HCT116 (cell line): ENCODE measurements around the gene ITGB6. TPM values are rescaled to one million over a fixed set of nuclear protein-coding genes. Genes with fewer than 3 reads are reported as not detected.

Experiments used
- ATAC-seq: fragments of 200-7000 bp; cut with Tn5 transposase; 2 replicates; pipeline ENCODE4 v1.9.1; 2020; ENCODE audit warnings: mild to moderate bottlenecking, moderate library complexity
- BruUV-seq: library from RNA; stranded (reverse); fragments of 400-500 nt; replicated peaks from 2 replicates; lab custom pipeline; 2021; lab: Mats Ljungman, UMichigan
- CTCF ChIA-PET: fragments of 300-600 bp; sonication (Branson Sonifier 250); formaldehyde crosslinking; loops from one replicate; lab custom pipeline; 2021; ENCODE audit warnings: antibody characterized with exemption; lab: Charles Lee
- POLR2A ChIA-PET: fragments of 300-600, 350-600 bp; sonication (Branson Sonifier 250); formaldehyde crosslinking; loops from one replicate; lab custom pipeline; 2021; ENCODE audit warnings: antibody characterized with exemption; lab: Charles Lee
- RAD21 ChIA-PET, 2 experiments: fragments of 300-600 bp; sonication (Branson Sonifier 250); formaldehyde crosslinking; loops; one replicate each; lab custom pipeline; 2023; ENCODE audit warnings: low total read pairs in 2 of 2; ENCODE audit not compliant: uncharacterized antibody in 2 of 2, unreplicated experiment in 2 of 2, low non-redundant PET in 1 of 2; lab: Charles Lee
- DNase-seq: peaks from one replicate; pipeline ENCODE4 v3.0.0-alpha.2; 2010; ENCODE audit warnings: low read depth, low spot score
- H2AFZ ChIP-seq: fragments of 200-600 bp; shearing (Covaris generic), sonication (generic); 2 replicates; pipeline ENCODE4 v1.6.1; 2017; ENCODE audit warnings: low read depth, mixed run types, mixed read lengths, antibody characterized with exemption, low read length; ENCODE audit not compliant: poor library complexity, severe bottlenecking
- H3K27ac ChIP-seq: 2 replicates; pipeline ENCODE4 v1.5.1; 2012; ENCODE audit warnings: low read depth, low read length
- H3K27me3 ChIP-seq: fragments of 200-600 bp; sonication (generic); 2 replicates; pipeline ENCODE4 v1.6.1; 2016; ENCODE audit warnings: mixed run types, low read length, mixed read lengths; ENCODE audit not compliant: insufficient read depth
- H3K36me3 ChIP-seq, 2 experiments: fragments of 200-500 bp in 1 of 2; fragments of 200-600 bp in 1 of 2; sonication (Bioruptor generic) in 1 of 2; sonication (generic) in 1 of 2; 2 replicates each; pipeline versions ENCODE4 v1.5.1 to v1.6.1; 2014 to 2016; ENCODE audit warnings: low read length in 2 of 2, inconsistent platforms in 1 of 2, mixed read lengths in 1 of 2, mixed run types in 1 of 2; ENCODE audit not compliant: insufficient read depth in 2 of 2, control insufficient read depth in 1 of 2
- H3K4me1 ChIP-seq, 2 experiments: fragments of 200-600 bp in 1 of 2; sonication (generic) in 1 of 2; 2 replicates each; pipeline versions ENCODE4 v1.5.1 to v1.6.1; 2012 to 2017; ENCODE audit warnings: low read length in 2 of 2, inconsistent platforms in 1 of 2, mild to moderate bottlenecking in 1 of 2, mixed read lengths in 1 of 2, mixed run types in 1 of 2, moderate library complexity in 1 of 2; ENCODE audit not compliant: insufficient read depth in 2 of 2, control insufficient read depth in 1 of 2
- H3K4me2 ChIP-seq: fragments of 200-600 bp; sonication (generic); 2 replicates; pipeline ENCODE4 v1.6.1; 2017; ENCODE audit warnings: mixed run types, low read length, mixed read lengths
- H3K4me3 ChIP-seq, 2 experiments: fragments of 200-600 bp in 1 of 2; sonication (generic) in 1 of 2; replicated peaks in 1 of 2; 2 replicates each; pipeline ENCODE4 v1.5.1; 2011 to 2016; ENCODE audit warnings: low read length in 2 of 2, control low read depth in 1 of 2, low read depth in 1 of 2, mild to moderate bottlenecking in 1 of 2, mixed read lengths in 1 of 2, mixed run types in 1 of 2
- H3K79me2 ChIP-seq: fragments of 200-600 bp; sonication (generic); 2 replicates; pipeline ENCODE4 v1.6.1; 2017; ENCODE audit warnings: mild to moderate bottlenecking, mixed run types, low read length, moderate library complexity, mixed read lengths; ENCODE audit not compliant: insufficient read depth
- H3K9ac ChIP-seq: fragments of 200-600 bp; sonication (generic); 2 replicates; pipeline ENCODE4 v1.6.1; 2016; ENCODE audit warnings: low read length, mixed read lengths
- H3K9me2 ChIP-seq: fragments of 200-600 bp; sonication (generic), shearing (Covaris generic); 2 replicates; pipeline ENCODE4 v1.6.1; 2017; ENCODE audit warnings: mixed run types, mild to moderate bottlenecking, moderate library complexity; ENCODE audit not compliant: insufficient read depth
- H3K9me3 ChIP-seq, 2 experiments: fragments of 200-500 bp in 1 of 2; fragments of 200-600 bp in 1 of 2; sonication (Bioruptor generic) in 1 of 2; sonication (generic) in 1 of 2; 2 replicates each; pipeline ENCODE4 v1.6.1; 2014 to 2017; ENCODE audit warnings: low read length in 2 of 2, mixed read lengths in 2 of 2, inconsistent platforms in 1 of 2, low read depth in 1 of 2, mild to moderate bottlenecking in 1 of 2, mixed run types in 1 of 2, moderate library complexity in 1 of 2; ENCODE audit not compliant: control insufficient read depth in 1 of 2, insufficient read depth in 1 of 2
- H4K20me1 ChIP-seq: fragments of 200-600 bp; sonication (generic), shearing (Covaris generic); 2 replicates; pipeline ENCODE4 v1.6.1; 2017; ENCODE audit warnings: mixed run types, mild to moderate bottlenecking, moderate library complexity; ENCODE audit not compliant: insufficient read depth
- CBX3 ChIP-seq: IDR thresholded peaks from 2 replicates; pipeline ENCODE4 v1.6.1; 2012; ENCODE audit warnings: low read depth
- CEBPB ChIP-seq: IDR thresholded peaks from 2 replicates; pipeline ENCODE4 v1.6.1; 2012; ENCODE audit warnings: low read depth
- EGR1 ChIP-seq: IDR thresholded peaks from 2 replicates; pipeline ENCODE4 v1.6.1; 2012; ENCODE audit warnings: low read depth
- ELF1 ChIP-seq: IDR thresholded peaks from 2 replicates; pipeline ENCODE4 v1.6.1; 2012; ENCODE audit warnings: low read depth, borderline replicate concordance
- EZH2 ChIP-seq: fragments of 200-600 bp; sonication (generic); IDR thresholded peaks from 2 replicates; pipeline ENCODE4 v1.6.1; 2017; ENCODE audit warnings: antibody characterized with exemption, mixed run types
- EZH2phosphoT487 ChIP-seq: fragments of 200-600 bp; IDR thresholded peaks from 2 replicates; pipeline ENCODE4 v1.6.1; 2018; ENCODE audit warnings: antibody characterized with exemption, borderline replicate concordance
- FOSL1 ChIP-seq: IDR thresholded peaks from 2 replicates; pipeline ENCODE4 v1.6.1; 2012; ENCODE audit warnings: low read depth
- POLR2A ChIP-seq: IDR thresholded peaks from 2 replicates; pipeline ENCODE4 v1.7.0; 2011; ENCODE audit warnings: borderline replicate concordance; ENCODE audit not compliant: insufficient read depth, insufficient read length; ENCODE audit errors: extremely low read depth
- POLR2AphosphoS5 ChIP-seq: IDR thresholded peaks from 2 replicates; pipeline ENCODE4 v1.6.1; 2011; ENCODE audit warnings: mild to moderate bottlenecking, low read depth, low read length, moderate library complexity
- SIN3A ChIP-seq: IDR thresholded peaks from 2 replicates; pipeline ENCODE4 v1.6.1; 2012; ENCODE audit warnings: low read depth
- SP1 ChIP-seq: IDR thresholded peaks from 2 replicates; pipeline ENCODE4 v1.6.1; 2012; ENCODE audit warnings: low read depth
- SRF ChIP-seq: IDR thresholded peaks from 2 replicates; pipeline ENCODE4 v1.6.1; 2012; ENCODE audit warnings: low read depth
- TCF7L2 ChIP-seq: IDR thresholded peaks from 2 replicates; pipeline ENCODE4 v1.7.0; 2011; ENCODE audit warnings: borderline replicate concordance, inconsistent platforms; ENCODE audit not compliant: insufficient read depth, insufficient read length; ENCODE audit errors: extremely low read depth
- YY1 ChIP-seq: IDR thresholded peaks from 2 replicates; pipeline ENCODE4 v1.6.1; 2011; ENCODE audit warnings: low read length, low read depth, moderate library complexity, mild to moderate bottlenecking; ENCODE audit not compliant: insufficient replicate concordance; ENCODE audit errors: extremely low read depth
- ZFX ChIP-seq: fragments of 450-650 bp; IDR thresholded peaks from 2 replicates; pipeline ENCODE4 v1.6.1; 2017
- ZNF274 ChIP-seq: fragments of 200-500 bp; sonication (Bioruptor generic); IDR thresholded peaks from 2 replicates; pipeline ENCODE4 v1.6.1; 2014; ENCODE audit warnings: mild to moderate bottlenecking, low read depth, low read length, inconsistent platforms
- intact Hi-C: fragments of 100-400 bp; cut with micrococcal nuclease; formaldehyde crosslinking; loops from 2 replicates; pipeline ENCODE4 v1.10.0; 2022
- total RNA-seq: library from RNA; stranded (reverse); gene quantifications from one replicate; pipeline ENCODE4 v1.2.1, GENCODE V29; 2021; ENCODE audit not compliant: unreplicated experiment
- TF ChIP-seq, protein P1 (sequence below): IDR thresholded peaks from 2 replicates; pipeline ENCODE4 v1.6.1; 2012
- TF ChIP-seq, protein P2 (sequence below): IDR thresholded peaks from 2 replicates; pipeline ENCODE4 v1.6.1; 2012
- TF ChIP-seq, protein P3 (sequence below): IDR thresholded peaks from 2 replicates; pipeline ENCODE4 v1.6.1; 2011; ENCODE audit warnings: mild to moderate bottlenecking, low read length, moderate library complexity; ENCODE audit not compliant: insufficient replicate concordance; ENCODE audit errors: extremely low read depth
- TF ChIP-seq, protein P4 (sequence below): IDR thresholded peaks from 2 replicates; pipeline ENCODE4 v1.6.1; 2012; ENCODE audit warnings: low read depth

ITGB6 gene
- total RNA-seq, 1 experiment from 2014 or later, result 0.12 TPM

DNA sequence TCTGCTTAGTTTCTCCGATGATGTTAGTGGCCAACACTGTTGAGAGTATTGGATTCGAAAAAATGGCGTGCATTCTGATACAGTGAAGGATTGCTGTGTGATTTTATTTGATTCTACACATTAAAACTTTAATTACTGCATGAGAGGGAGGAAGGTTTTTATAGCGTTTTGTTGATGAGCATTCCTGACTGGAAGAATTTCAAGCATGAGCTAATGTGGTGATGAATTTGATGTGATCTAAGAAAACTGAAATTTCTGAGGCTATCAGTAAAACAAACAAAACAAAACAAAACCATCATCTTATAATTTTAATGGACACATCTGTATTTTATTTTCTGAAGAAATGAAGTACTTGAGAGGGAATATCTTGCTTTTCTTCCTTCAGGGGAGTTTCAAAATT is 59.6 kb downstream of the ITGB6 start:
- Histone ChIP-seq H3K9me3 (no peaks in the 10 kb centered on the region), H3K4me2 (no peak overlapping the region), H3K79me2 (no peaks in the 10 kb centered on the region), H3K9ac (no peak overlapping the region), H3K4me3 (no peak overlapping the region), H3K27me3 (no peaks in the 10 kb centered on the region), H4K20me1 (no peaks in the 10 kb centered on the region), H3K4me1 (no peaks in the 10 kb centered on the region), H3K9me2 (no peaks in the 10 kb centered on the region), H3K36me3 (no peaks in the 10 kb centered on the region), H3K27ac (no peak overlapping the region), H2AFZ (no peak overlapping the region)
- intact Hi-C loops, result no loop called here
- no peak for ATAC-seq
- no TSS peak for BruUV-seq
- CTCF ChIA-PET, result interaction anchor here (1.6 kb wide), 1 partner anchor 30 kb away, joined by 4 read pairs; no protein-coding TSS in a partner anchor
- TF ChIP-seq EZH2phosphoT487 (no peak), SIN3A (no peak), EGR1 (no peak), SP1 (no peak), EZH2 (no peak), SRF (no peak), POLR2AphosphoS5 (no peak), TCF7L2 (no peak), YY1 (no peak), FOSL1 (no peak), CBX3 (no peak), CEBPB (no peak), ZFX (no peak), POLR2A (no peak), ZNF274 (no peak), ELF1 (no peak)
- TF ChIP-seq, protein P1, sequence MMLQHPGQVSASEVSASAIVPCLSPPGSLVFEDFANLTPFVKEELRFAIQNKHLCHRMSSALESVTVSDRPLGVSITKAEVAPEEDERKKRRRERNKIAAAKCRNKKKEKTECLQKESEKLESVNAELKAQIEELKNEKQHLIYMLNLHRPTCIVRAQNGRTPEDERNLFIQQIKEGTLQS, result no peak
- TF ChIP-seq, protein P2, sequence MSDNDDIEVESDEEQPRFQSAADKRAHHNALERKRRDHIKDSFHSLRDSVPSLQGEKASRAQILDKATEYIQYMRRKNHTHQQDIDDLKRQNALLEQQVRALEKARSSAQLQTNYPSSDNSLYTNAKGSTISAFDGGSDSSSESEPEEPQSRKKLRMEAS, result no peak
- TF ChIP-seq, protein P3, sequence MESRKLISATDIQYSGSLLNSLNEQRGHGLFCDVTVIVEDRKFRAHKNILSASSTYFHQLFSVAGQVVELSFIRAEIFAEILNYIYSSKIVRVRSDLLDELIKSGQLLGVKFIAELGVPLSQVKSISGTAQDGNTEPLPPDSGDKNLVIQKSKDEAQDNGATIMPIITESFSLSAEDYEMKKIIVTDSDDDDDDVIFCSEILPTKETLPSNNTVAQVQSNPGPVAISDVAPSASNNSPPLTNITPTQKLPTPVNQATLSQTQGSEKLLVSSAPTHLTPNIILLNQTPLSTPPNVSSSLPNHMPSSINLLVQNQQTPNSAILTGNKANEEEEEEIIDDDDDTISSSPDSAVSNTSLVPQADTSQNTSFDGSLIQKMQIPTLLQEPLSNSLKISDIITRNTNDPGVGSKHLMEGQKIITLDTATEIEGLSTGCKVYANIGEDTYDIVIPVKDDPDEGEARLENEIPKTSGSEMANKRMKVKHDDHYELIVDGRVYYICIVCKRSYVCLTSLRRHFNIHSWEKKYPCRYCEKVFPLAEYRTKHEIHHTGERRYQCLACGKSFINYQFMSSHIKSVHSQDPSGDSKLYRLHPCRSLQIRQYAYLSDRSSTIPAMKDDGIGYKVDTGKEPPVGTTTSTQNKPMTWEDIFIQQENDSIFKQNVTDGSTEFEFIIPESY, result no peak
- TF ChIP-seq, protein P4, sequence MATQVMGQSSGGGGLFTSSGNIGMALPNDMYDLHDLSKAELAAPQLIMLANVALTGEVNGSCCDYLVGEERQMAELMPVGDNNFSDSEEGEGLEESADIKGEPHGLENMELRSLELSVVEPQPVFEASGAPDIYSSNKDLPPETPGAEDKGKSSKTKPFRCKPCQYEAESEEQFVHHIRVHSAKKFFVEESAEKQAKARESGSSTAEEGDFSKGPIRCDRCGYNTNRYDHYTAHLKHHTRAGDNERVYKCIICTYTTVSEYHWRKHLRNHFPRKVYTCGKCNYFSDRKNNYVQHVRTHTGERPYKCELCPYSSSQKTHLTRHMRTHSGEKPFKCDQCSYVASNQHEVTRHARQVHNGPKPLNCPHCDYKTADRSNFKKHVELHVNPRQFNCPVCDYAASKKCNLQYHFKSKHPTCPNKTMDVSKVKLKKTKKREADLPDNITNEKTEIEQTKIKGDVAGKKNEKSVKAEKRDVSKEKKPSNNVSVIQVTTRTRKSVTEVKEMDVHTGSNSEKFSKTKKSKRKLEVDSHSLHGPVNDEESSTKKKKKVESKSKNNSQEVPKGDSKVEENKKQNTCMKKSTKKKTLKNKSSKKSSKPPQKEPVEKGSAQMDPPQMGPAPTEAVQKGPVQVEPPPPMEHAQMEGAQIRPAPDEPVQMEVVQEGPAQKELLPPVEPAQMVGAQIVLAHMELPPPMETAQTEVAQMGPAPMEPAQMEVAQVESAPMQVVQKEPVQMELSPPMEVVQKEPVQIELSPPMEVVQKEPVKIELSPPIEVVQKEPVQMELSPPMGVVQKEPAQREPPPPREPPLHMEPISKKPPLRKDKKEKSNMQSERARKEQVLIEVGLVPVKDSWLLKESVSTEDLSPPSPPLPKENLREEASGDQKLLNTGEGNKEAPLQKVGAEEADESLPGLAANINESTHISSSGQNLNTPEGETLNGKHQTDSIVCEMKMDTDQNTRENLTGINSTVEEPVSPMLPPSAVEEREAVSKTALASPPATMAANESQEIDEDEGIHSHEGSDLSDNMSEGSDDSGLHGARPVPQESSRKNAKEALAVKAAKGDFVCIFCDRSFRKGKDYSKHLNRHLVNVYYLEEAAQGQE, result no peak
- RAD21 ChIA-PET, result no interaction called here
- no peak for DNase-seq
- POLR2A ChIA-PET, result no interaction called here
